Activated CD4-positive, alpha-beta T cell treated with anti-CD3 and anti-CD28 coated beads, Interleukin-10, Interleukin-2, amounts not matched to agents 100 ng/mL and 50 ng/mL, durations not matched to agents 16 hours and 8 hours (primary cell): ENCODE data around the gene UNC13A.
"Not testable (repeated sequence)": the region's sequence is repeated elsewhere in the genome, so short reads cannot be mapped to it uniquely, and the experiment has no call there.

Experiments
- DNase-seq: peaks from one replicate; pipeline ENCODE4 v3.0.0-alpha.2; 2020

UNC13A gene

GRCh38 chr19:17601683-17602082, 86.5 kb downstream of the UNC13A start:
- DNase-seq = no peak

GRCh38 chr19:17599780-17600179, 88.4 kb downstream of the UNC13A start:
- no peak for DNase-seq

GRCh38 chr19:17598953-17599352, 89.2 kb downstream of the UNC13A start:
- DNase-seq = no peak

DNA sequence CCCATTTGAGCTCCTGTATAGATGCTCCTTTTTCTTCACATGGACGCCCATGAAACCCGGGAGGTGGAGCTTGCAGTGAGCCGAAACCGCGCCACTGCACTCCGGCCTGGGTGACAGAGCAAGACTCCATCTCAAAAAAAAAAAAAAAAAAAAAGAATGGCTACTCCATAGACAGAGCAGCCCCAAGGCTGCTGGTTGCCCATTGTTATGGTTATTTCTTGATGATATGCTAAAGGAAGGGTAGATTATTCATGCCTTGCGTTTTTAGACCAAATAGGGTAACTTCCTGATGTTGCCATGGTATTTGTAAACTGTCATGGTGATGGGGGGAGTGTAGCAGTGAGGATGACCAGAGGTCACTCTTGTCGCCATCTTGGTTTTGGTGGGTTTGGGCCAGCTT, 90.1 kb downstream of the UNC13A start:
- not testable (repeated sequence) for DNase-seq

DNA sequence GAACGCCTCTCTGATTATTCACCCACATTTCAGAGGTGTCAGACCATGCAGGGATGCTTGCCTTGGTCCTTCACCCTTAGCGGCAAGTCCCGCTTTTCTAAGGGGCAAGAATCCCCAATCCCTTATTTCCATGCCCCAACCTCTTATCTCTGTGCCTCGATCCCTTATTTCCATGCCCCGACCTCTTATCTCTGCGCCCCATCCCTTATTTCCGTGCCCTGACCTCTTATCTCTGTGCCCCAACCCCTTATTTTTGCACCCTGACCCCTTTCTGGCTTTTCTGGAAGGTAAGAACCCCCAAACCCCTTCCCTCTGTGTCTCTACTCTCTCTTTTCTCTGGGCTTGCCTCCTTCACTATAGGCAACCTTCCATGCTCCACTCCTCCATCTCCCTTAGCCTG, 93.9 kb downstream of the UNC13A start:
- not testable (repeated sequence) for DNase-seq

GRCh38 chr19:17590866-17591265, 97.3 kb downstream of the UNC13A start:
- peak; percentile 51 for DNase-seq

GRCh38 chr19:17585395-17585794, 102.8 kb downstream of the UNC13A start:
- not testable (repeated sequence) for DNase-seq

DNA sequence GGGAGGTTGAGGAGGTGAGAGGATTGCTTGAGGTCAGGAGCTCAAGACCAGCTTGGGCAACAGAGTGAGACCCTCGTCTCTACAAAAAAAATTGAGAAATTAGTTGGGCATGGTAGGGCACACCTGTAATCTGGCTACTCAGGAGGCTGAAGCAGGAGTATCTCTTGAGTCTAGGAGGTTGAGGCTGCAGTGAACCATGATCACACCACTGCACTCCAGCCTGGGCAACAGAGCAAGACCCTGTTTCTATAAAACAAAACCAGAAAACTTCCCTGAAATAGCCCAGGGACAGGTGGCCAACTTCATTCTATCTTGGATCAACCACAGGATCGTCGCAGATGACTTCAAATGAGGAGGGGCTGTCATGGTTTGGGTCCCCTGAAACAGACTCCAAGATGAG, 104.0 kb downstream of the UNC13A start:
- DNase-seq = no peak

DNA sequence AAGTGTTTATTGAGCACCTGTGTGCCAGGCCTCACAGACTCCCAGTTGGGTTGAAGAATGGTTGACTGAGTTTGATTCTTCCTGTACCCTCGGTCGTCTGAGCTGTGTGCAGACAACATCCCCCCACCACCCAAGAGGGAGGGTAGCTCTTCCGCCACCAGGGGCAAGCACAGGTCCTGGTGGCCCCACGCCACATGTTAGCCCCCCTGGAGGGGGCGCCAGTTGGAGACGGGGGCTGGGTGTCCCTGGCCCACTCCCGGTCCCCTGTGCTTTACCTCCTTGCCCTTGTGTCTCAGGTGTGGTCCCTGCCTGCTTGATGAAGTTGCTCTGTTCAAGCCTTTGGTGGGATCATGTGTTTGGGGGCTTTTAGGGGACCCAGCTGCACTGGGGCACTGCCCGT, 105.5 kb downstream of the UNC13A start:
- no peak for DNase-seq

GRCh38 chr19:17581211-17581874, 106.8 kb downstream of the UNC13A start:
- DNase-seq = no peak

DNA sequence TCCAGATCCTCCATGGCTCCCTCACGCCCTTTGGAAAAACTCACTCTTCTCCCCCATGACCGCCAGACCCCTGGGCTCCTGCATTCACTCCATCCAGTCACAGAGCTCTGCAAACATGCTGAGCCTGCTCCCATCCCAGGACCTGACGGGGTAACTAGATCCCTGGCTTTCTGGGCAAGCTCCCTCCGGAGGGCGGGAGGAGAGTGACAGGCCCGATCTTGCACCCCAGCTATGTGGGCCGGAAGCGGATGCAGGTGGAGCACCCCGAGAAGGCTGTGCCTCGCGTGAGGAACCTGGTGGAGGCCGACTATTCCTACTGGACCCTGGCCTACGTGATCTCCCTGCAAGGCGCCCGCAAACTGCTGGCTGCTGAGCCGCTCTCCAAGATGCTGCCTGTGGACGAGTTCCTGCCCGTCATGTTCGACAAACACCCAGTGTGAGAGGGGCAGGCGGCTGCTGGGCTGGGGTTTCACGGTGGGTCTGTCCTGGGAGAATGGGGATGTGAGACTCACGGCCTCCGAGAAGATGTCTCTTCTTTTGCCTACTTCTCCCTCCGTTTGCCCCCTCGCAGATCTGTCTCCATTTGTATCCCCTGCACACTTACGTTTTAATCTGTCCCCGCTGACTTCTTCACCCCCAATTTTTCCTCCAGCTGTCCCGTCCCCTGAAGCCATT, 107.5 kb downstream of the UNC13A start:
- no peak for DNase-seq

GRCh38 chr19:17579661-17580244, 108.4 kb downstream of the UNC13A start:
- peak; percentile 42 for DNase-seq

- DNase-seq = no peak
Measured at GRCh38 chr19:17577457-17578097, 110.6 kb downstream of the UNC13A start.

- peak; percentile 37 for DNase-seq
Measured at GRCh38 chr19:17576758-17577456, 111.2 kb downstream of the UNC13A start.

GRCh38 chr19:17575871-17576757, 112.0 kb downstream of the UNC13A start:
- no peak for DNase-seq

- DNase-seq = no peak
Measured at GRCh38 chr19:17572638-17573037, 115.5 kb downstream of the UNC13A start.

DNA sequence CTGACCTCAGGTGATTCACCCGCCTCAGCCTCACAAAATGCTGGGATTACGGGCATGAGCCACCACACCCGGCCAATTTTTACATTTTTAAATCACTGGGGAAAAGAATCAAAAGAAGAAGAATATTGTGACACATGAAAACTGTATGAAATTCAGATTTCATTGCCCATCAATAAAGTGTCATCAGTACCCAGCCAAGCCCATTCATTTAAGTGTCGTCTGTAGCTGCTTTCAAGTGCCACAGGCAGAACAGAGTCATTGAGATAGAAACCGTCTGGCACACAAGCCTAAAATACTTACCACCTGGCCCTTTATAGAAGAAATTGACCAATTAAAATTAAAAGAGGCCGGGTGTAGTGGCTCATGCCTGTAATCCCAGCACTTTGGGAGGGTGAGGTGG, 117.4 kb downstream of the UNC13A start:
- no peak for DNase-seq

DNA sequence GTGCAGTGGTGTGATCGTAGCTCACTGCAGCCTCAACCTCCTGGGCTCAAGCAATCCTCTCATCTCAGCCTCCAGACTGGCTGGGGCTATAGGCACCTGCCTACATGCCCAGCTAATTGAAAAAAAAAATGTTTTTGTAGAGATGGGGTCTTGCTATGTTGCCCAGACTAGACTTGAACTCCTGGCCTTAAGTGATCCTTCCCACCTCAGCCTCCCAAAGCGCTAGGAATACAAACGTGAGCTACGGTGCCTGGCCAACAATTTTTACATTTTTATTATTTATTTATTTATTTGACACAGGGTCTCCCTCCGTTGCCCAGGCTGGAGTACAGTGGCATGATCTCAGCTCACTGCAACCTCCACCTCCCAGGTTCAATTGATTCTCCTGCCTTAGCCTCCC, 117.9 kb downstream of the UNC13A start:
- not testable (repeated sequence) for DNase-seq

GRCh38 chr19:17567940-17568339, 120.2 kb downstream of the UNC13A start:
- DNase-seq = no peak

- no peak for DNase-seq
Measured at GRCh38 chr19:17565611-17566010, 122.5 kb downstream of the UNC13A start.

DNA sequence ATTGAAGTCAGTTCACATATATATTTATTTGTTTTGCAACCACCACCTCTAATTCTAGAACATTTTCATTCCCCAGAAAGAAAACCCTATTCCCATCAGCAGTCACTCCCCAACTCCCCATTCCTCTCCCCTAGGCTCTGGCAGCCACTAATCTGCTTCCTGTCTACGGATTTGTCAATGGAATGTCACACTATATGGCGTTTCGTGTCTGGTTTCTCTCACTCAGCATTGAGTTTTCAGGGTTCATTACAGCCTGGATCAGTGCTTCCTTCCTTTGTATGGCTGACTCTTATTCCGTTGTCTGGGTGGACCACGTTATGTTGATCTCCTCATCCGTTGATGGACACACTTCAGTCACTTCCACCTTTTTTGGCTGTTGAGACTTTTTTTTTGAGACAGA, 123.4 kb downstream of the UNC13A start:
- no peak for DNase-seq

GRCh38 chr19:17562561-17562960, 125.6 kb downstream of the UNC13A start:
- no peak for DNase-seq
